ENCODE data around the gene ALPG. TPM values are rescaled to one million over a fixed set of nuclear protein-coding genes. Genes with fewer than 3 reads are reported as not detected.

The ALPG gene
- total and polyA plus RNA-seq, 9 of the 15 experiments (the other 6 are each of a cell fraction or from before 2014, with no cell fraction given), result not detected

GRCh38 chr2:232361646-232362045 lies 45.0 kb upstream of the ALPG start:
- TF ChIP-seq EP300 (IDR thresholded peaks at IDR 0.05; ENCODE audit: low read length), result no peak
- TF ChIP-seq, protein P1, sequence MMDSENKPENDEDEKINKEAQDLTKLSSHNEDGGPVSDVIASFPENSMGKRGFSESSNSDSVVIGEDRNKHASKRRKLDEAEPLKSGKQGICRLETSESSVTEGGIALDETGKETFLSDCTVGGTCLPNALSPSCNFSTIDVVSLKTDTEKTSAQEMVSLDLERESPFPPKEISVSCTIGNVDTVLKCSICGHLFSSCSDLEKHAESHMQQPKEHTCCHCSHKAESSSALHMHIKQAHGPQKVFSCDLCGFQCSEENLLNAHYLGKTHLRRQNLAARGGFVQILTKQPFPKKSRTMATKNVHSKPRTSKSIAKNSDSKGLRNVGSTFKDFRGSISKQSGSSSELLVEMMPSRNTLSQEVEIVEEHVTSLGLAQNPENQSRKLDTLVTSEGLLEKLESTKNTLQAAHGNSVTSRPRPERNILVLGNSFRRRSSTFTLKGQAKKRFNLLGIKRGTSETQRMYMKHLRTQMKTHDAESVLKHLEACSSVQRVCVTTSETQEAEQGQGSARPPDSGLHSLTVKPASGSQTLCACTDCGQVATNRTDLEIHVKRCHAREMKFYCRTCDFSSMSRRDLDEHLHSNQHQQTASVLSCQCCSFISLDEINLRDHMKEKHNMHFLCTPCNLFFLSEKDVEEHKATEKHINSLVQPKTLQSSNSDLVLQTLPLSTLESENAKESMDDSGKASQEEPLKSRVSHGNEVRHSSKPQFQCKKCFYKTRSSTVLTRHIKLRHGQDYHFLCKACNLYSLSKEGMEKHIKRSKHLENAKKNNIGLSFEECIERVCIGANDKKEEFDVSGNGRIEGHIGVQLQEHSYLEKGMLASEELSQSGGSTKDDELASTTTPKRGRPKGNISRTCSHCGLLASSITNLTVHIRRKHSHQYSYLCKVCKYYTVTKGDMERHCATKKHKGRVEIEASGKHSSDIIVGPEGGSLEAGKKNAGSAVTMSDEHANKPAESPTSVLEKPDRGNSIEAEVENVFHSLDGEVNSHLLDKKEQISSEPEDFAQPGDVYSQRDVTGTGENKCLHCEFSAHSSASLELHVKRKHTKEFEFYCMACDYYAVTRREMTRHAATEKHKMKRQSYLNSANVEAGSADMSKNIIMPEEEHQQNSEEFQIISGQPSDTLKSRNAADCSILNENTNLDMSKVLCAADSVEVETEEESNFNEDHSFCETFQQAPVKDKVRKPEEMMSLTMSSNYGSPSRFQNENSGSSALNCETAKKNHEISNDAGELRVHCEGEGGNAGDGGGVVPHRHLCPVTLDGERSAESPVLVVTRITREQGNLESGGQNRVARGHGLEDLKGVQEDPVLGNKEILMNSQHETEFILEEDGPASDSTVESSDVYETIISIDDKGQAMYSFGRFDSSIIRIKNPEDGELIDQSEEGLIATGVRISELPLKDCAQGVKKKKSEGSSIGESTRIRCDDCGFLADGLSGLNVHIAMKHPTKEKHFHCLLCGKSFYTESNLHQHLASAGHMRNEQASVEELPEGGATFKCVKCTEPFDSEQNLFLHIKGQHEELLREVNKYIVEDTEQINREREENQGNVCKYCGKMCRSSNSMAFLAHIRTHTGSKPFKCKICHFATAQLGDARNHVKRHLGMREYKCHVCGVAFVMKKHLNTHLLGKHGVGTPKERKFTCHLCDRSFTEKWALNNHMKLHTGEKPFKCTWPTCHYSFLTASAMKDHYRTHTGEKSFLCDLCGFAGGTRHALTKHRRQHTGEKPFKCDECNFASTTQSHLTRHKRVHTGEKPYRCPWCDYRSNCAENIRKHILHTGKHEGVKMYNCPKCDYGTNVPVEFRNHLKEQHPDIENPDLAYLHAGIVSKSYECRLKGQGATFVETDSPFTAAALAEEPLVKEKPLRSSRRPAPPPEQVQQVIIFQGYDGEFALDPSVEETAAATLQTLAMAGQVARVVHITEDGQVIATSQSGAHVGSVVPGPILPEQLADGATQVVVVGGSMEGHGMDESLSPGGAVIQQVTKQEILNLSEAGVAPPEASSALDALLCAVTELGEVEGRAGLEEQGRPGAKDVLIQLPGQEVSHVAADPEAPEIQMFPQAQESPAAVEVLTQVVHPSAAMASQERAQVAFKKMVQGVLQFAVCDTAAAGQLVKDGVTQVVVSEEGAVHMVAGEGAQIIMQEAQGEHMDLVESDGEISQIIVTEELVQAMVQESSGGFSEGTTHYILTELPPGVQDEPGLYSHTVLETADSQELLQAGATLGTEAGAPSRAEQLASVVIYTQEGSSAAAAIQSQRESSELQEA (IDR thresholded peaks at IDR 0.05; ENCODE audit: low read depth), result peak; percentile 67; the same call in 1 of the 2 replicates
- Histone ChIP-seq H3K27ac (ENCODE audit: extremely low read depth, low read depth, low read length) (no peak overlapping the region), H3K27me3 (ENCODE audit: control insufficient read depth in 2 of 2, insufficient read depth in 2 of 2, low read length in 2 of 2) (no peaks in the 10 kb centered on the region), H2AFZ (ENCODE audit: low read depth, low read length) (no peak overlapping the region), H3K79me2 (ENCODE audit: control insufficient read depth, insufficient read depth, low read length) (no peaks in the 10 kb centered on the region), H3K4me3 (no peak overlapping the region), H3K36me3 (ENCODE audit: control insufficient read depth, insufficient read depth, low read length) (no peaks in the 10 kb centered on the region), H3K9ac (ENCODE audit: insufficient read depth in 1 of 2, low read depth in 2 of 2, low read length in 2 of 2) (no peak overlapping the region), H3K9me3 (replicated peaks; ENCODE audit: control insufficient read depth, insufficient read depth, low read depth, low read length) (no peaks in the 10 kb centered on the region), H3K4me1 (replicated peaks in 1 of 2; ENCODE audit: control insufficient read depth in 2 of 2, insufficient read depth in 2 of 2, low read length in 2 of 2) (peaks cover 0 to 6% of the 10 kb centered on the region in 2 experiments; a peak in 1 of 5 replicates), H3K4me2 (ENCODE audit: insufficient read depth, low read length) (no peak overlapping the region), H4K20me1 (replicated peaks; ENCODE audit: control insufficient read depth, insufficient read depth, low read length) (no peaks in the 10 kb centered on the region), H3K9me1 (ENCODE audit: control insufficient read depth, insufficient read depth, low read length) (no peaks in the 10 kb centered on the region)
- DNase-seq (ENCODE audit: extremely low read depth in 1 of 4, low spot score in 3 of 4), result no peak
- ChIA-PET POLR2A (no interaction called here), CTCF (ENCODE audit: low intra/inter-chr PET ratio) (no interaction called here)
- in situ Hi-C loops (cut with MboI), result no loop called here
- FAIRE-seq, result no peak
- no TSS peak for BruUV-seq (replicated peaks)
- WGBS (ENCODE audit: insufficient coverage, low coverage, missing lambda C conversion rate), result 4% methylated on average over 4 of the region's 5 CpGs
- ATAC-seq, result no peak
- intact Hi-C loops (cut with micrococcal nuclease), result no loop called here
